ENCODE measurements around the gene ATP1A2. TPM values are rescaled to one million over a fixed set of nuclear protein-coding genes. Genes with fewer than 3 reads are reported as not detected.

ATP1A2 gene
- total RNA-seq, 1 donor from 2014 or later: 11.0 TPM

GRCh38 chr1:160099716-160100375 is 15.7 kb upstream of the ATP1A2 start:
- intact Hi-C loops (cut with DNase I): loop anchor here (10.0 kb wide), 1 partner anchor 175 kb away; the partner anchor contains the start of gene TAGLN2
- TF ChIP-seq POLR2A (IDR thresholded peaks at IDR 0.05) (no peak), POLR2AphosphoS5 (IDR thresholded peaks at IDR 0.05; ENCODE audit: insufficient read depth in 1 of 2, low read depth in 1 of 2) (no peak)
- TF ChIP-seq, protein P1, sequence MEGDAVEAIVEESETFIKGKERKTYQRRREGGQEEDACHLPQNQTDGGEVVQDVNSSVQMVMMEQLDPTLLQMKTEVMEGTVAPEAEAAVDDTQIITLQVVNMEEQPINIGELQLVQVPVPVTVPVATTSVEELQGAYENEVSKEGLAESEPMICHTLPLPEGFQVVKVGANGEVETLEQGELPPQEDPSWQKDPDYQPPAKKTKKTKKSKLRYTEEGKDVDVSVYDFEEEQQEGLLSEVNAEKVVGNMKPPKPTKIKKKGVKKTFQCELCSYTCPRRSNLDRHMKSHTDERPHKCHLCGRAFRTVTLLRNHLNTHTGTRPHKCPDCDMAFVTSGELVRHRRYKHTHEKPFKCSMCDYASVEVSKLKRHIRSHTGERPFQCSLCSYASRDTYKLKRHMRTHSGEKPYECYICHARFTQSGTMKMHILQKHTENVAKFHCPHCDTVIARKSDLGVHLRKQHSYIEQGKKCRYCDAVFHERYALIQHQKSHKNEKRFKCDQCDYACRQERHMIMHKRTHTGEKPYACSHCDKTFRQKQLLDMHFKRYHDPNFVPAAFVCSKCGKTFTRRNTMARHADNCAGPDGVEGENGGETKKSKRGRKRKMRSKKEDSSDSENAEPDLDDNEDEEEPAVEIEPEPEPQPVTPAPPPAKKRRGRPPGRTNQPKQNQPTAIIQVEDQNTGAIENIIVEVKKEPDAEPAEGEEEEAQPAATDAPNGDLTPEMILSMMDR (IDR thresholded peaks at IDR 0.05): no peak
- DNase-seq (ENCODE audit: extremely low spot score in 2 of 2): no peak
- Histone ChIP-seq H3K27ac (peak overlapping the region; percentile 93), H3K27me3 (no peaks in the 10 kb centered on the region), H3K4me3 (no peak overlapping the region), H3K4me1 (peaks cover 35% of the 10 kb centered on the region), H3K9me3 (no peaks in the 10 kb centered on the region), H3K36me3 (peaks cover 0 to 1% of the 10 kb centered on the region in 2 donors)

GRCh38 chr1:160101037-160101716 is 14.4 kb upstream of the ATP1A2 start:
- no peak for TF ChIP-seq POLR2A (IDR thresholded peaks at IDR 0.05)
- TF ChIP-seq, protein P1 (IDR thresholded peaks at IDR 0.05): peak; percentile 78 to 93 (median 87)
- TF ChIP-seq POLR2AphosphoS5 (IDR thresholded peaks at IDR 0.05; ENCODE audit: insufficient read depth in 1 of 2, low read depth in 1 of 2): peak in 1 of 2 donors; percentile 45
- H3K36me3 ChIP-seq: no peaks in the 10 kb centered on the region
- peak overlapping the region in 1 of 2 donors; percentile 21 for H3K4me3 ChIP-seq
- peak overlapping the region; percentile 93 for H3K27ac ChIP-seq
- peaks cover 33% of the 10 kb centered on the region for H3K4me1 ChIP-seq
- intact Hi-C loops (cut with DNase I): no loop called here
- H3K9me3 ChIP-seq: no peaks in the 10 kb centered on the region
- DNase-seq (ENCODE audit: extremely low spot score in 2 of 2): no peak
- H3K27me3 ChIP-seq: no peaks in the 10 kb centered on the region

GRCh38 chr1:160101717-160102522 is 13.6 kb upstream of the ATP1A2 start:
- TF ChIP-seq, protein P1 (IDR thresholded peaks at IDR 0.05): no peak
- TF ChIP-seq POLR2A (IDR thresholded peaks at IDR 0.05): no peak
- no peak for TF ChIP-seq POLR2AphosphoS5 (IDR thresholded peaks at IDR 0.05; ENCODE audit: insufficient read depth in 1 of 2, low read depth in 1 of 2)
- H3K27me3 ChIP-seq: no peaks in the 10 kb centered on the region
- peak overlapping the region in 1 of 2 donors; percentile 21 for H3K4me3 ChIP-seq
- no peaks in the 10 kb centered on the region for H3K9me3 ChIP-seq
- no peaks in the 10 kb centered on the region for H3K36me3 ChIP-seq
- intact Hi-C loops (cut with DNase I): no loop called here
- peaks cover 25% of the 10 kb centered on the region for H3K4me1 ChIP-seq
- no peak for DNase-seq (ENCODE audit: extremely low spot score in 2 of 2)
- H3K27ac ChIP-seq: peak overlapping the region; percentile 93

DNA sequence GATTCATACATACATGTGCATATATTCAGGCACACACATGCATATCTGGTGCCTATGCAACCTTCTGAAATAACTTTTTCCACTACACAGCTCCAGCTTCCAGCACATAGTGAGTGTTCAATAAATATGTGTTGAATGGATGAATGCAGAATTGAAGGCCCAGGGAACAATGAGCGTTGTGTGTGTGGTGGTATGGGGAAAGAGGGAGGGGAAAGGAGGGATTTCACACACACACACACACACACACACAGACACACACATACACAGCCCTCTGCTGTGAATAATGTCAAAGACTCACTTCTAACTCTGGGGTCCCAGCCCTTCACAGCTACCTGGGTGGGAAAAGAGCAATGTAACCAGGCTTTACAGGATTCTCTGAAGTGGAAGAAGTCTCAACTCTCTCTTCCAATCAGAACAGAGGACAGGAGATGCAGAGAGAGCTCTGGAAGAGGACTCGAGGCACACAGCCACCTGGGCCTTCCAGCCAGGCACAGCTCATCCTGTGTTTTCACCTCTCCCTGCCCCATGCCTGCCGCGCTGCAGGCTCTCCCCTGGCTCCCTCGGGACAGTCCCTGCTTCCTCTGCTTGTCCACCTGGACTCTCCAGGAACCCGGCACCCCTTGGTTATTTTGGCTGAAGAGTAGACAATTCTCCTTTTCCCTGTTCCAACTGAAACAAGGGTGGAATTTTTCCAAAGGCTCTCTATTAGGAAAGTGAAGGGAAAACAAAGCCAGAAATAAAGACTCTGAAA is 11.7 kb upstream of the ATP1A2 start:
- intact Hi-C loops (cut with DNase I): no loop called here
- no peak overlapping the region for H3K27ac ChIP-seq
- TF ChIP-seq POLR2A (IDR thresholded peaks at IDR 0.05) (no peak), POLR2AphosphoS5 (IDR thresholded peaks at IDR 0.05; ENCODE audit: insufficient read depth in 1 of 2, low read depth in 1 of 2) (no peak)
- TF ChIP-seq, protein P1 (IDR thresholded peaks at IDR 0.05): no peak

More for the DNA sequence above, 11.7 kb upstream of the ATP1A2 start:
- H3K9me3 ChIP-seq: no peaks in the 10 kb centered on the region
- no peaks in the 10 kb centered on the region for H3K36me3 ChIP-seq
- H3K4me1 ChIP-seq: peaks cover 11% of the 10 kb centered on the region
- no peak overlapping the region for H3K4me3 ChIP-seq
- H3K27me3 ChIP-seq: no peaks in the 10 kb centered on the region
- no peak for DNase-seq (ENCODE audit: extremely low spot score in 2 of 2)

All from vagina (tissue), 2 donors.